Mesothelial cell of epicardium (in vitro differentiated cells): ENCODE measurements around the gene PTGES3L. TPM values are rescaled to one million over a fixed set of nuclear protein-coding genes. Genes with fewer than 3 reads are reported as not detected.
"Not testable (repeated sequence)": the region's sequence is repeated elsewhere in the genome, so short reads cannot be mapped to it uniquely, and the experiment has no call there.

Experiments
- DNase-seq, 2 experiments: peaks; one replicate each; pipeline ENCODE4 v3.0.0; 2021; ENCODE audit warnings: low spot score in 2 of 2; ENCODE audit not compliant: unreplicated experiment in 2 of 2
- H3K27ac Mint-ChIP-seq: 2 replicates; pipeline ENCODE4 v1.8.0; 2021; ENCODE audit warnings: mixed read lengths
- H3K27me3 Mint-ChIP-seq: 2 replicates; pipeline ENCODE4 v1.8.0; 2021; ENCODE audit warnings: low read depth, mixed read lengths
- H3K36me3 Mint-ChIP-seq: 2 replicates; pipeline ENCODE4 v1.8.0; 2021; ENCODE audit warnings: mixed read lengths
- H3K4me1 Mint-ChIP-seq: 2 replicates; pipeline ENCODE4 v1.8.0; 2021; ENCODE audit warnings: mixed read lengths
- H3K4me3 Mint-ChIP-seq: 2 replicates; pipeline ENCODE4 v1.8.0; 2021; ENCODE audit warnings: mild to moderate bottlenecking, moderate library complexity, mixed read lengths
- H3K9me3 Mint-ChIP-seq: 2 replicates; pipeline ENCODE4 v1.8.0; 2021; ENCODE audit warnings: mixed read lengths
- CTCF ChIP-seq: fragments of 200-600 bp; sonication (generic); IDR thresholded peaks from one replicate; pipeline ENCODE4 v1.5.0; 2021; ENCODE audit warnings: antibody characterized with exemption; ENCODE audit not compliant: unreplicated experiment
- total RNA-seq: library from RNA; stranded (reverse); gene quantifications from 3 replicates; pipeline ENCODE4 v1.2.1, GENCODE V29; 2021

The PTGES3L gene
- total RNA-seq, 1 donor from 2014 or later, result 1.6 TPM

GRCh38 chr17:42929497-42929844 is 50.4 kb downstream of the PTGES3L start:
- no peak overlapping the region for H3K27ac Mint-ChIP-seq
- H3K27me3 Mint-ChIP-seq, result peaks cover 11% of the 10 kb centered on the region
- H3K36me3 Mint-ChIP-seq, result no peaks in the 10 kb centered on the region
- H3K9me3 Mint-ChIP-seq, result no peaks in the 10 kb centered on the region
- no peaks in the 10 kb centered on the region for H3K4me1 Mint-ChIP-seq
- DNase-seq, result no peak
- TF ChIP-seq CTCF, result no peak
- no peak overlapping the region for H3K4me3 Mint-ChIP-seq

GRCh38 chr17:42928714-42929496 is 51.0 kb downstream of the PTGES3L start:
- H3K36me3 Mint-ChIP-seq, result no peaks in the 10 kb centered on the region
- peak; percentile 55 for TF ChIP-seq CTCF
- H3K27me3 Mint-ChIP-seq, result peaks cover 7% of the 10 kb centered on the region
- H3K4me3 Mint-ChIP-seq, result no peak overlapping the region
- no peak for DNase-seq
- no peak overlapping the region for H3K27ac Mint-ChIP-seq
- H3K4me1 Mint-ChIP-seq, result no peaks in the 10 kb centered on the region
- no peaks in the 10 kb centered on the region for H3K9me3 Mint-ChIP-seq

- H3K9me3 Mint-ChIP-seq, result no peaks in the 10 kb centered on the region
- no peaks in the 10 kb centered on the region for H3K27me3 Mint-ChIP-seq
- no peak overlapping the region for H3K27ac Mint-ChIP-seq
- no peaks in the 10 kb centered on the region for H3K36me3 Mint-ChIP-seq
- peaks cover 20% of the 10 kb centered on the region for H3K4me1 Mint-ChIP-seq
- no peak overlapping the region for H3K4me3 Mint-ChIP-seq
- TF ChIP-seq CTCF, result no peak
- no peak for DNase-seq
Measured at GRCh38 chr17:42924891-42925290, 55.0 kb downstream of the PTGES3L start.

- not testable (repeated sequence) for H3K27me3 Mint-ChIP-seq, DNase-seq, H3K9me3 Mint-ChIP-seq, H3K36me3 Mint-ChIP-seq, H3K4me3 Mint-ChIP-seq, H3K27ac Mint-ChIP-seq
- peaks cover 20% of the 10 kb centered on the region for H3K4me1 Mint-ChIP-seq
Measured at GRCh38 chr17:42923472-42923871, 56.4 kb downstream of the PTGES3L start.

GRCh38 chr17:42922294-42922693 is 57.6 kb downstream of the PTGES3L start:
- DNase-seq, result no peak
- Mint-ChIP-seq H3K27me3 (no peaks in the 10 kb centered on the region), H3K4me1 (peaks cover 23% of the 10 kb centered on the region), H3K9me3 (no peaks in the 10 kb centered on the region), H3K4me3 (no peak overlapping the region), H3K27ac (peak overlapping the region; percentile 93), H3K36me3 (no peaks in the 10 kb centered on the region)
- no peak for TF ChIP-seq CTCF

GRCh38 chr17:42920922-42921321 is 59.0 kb downstream of the PTGES3L start:
- no peak overlapping the region for H3K4me3 Mint-ChIP-seq
- peak overlapping the region; percentile 27 for H3K27ac Mint-ChIP-seq
- H3K36me3 Mint-ChIP-seq, result no peaks in the 10 kb centered on the region
- TF ChIP-seq CTCF, result no peak
- peaks cover 25% of the 10 kb centered on the region for H3K4me1 Mint-ChIP-seq
- DNase-seq, result no peak
- no peaks in the 10 kb centered on the region for H3K27me3 Mint-ChIP-seq
- peaks cover 3% of the 10 kb centered on the region for H3K9me3 Mint-ChIP-seq
